IPS-11a (cell line): Measurements from ENCODE around the gene RPL15.

Source experiments
- H3K4me3 ChIP-seq: one replicate; pipeline ENCODE4 v1.5.1; 2013; ENCODE audit warnings: low read depth, low read length, control low read depth

RPL15 gene

GRCh38 chr3:23959135-23959900, 42.4 kb downstream of the RPL15 start:
- no peak overlapping the region for H3K4me3 ChIP-seq

GRCh38 chr3:23960649-23961048, 43.7 kb downstream of the RPL15 start:
- H3K4me3 ChIP-seq = no peak overlapping the region

- H3K4me3 ChIP-seq = no peak overlapping the region
These were observed 44.1 kb downstream of the RPL15 start for GRCh38 chr3:23961066-23961465.

- no peak overlapping the region for H3K4me3 ChIP-seq
These were observed 45.0 kb downstream of the RPL15 start for GRCh38 chr3:23961913-23962312.

GRCh38 chr3:23964537-23965235, 47.8 kb downstream of the RPL15 start:
- no peak overlapping the region for H3K4me3 ChIP-seq

- no peak overlapping the region for H3K4me3 ChIP-seq
These were observed 49.4 kb downstream of the RPL15 start for GRCh38 chr3:23966328-23966727.

- no peak overlapping the region for H3K4me3 ChIP-seq
These were observed 51.7 kb downstream of the RPL15 start for GRCh38 chr3:23968463-23969184.

GRCh38 chr3:23969393-23969792, 52.5 kb downstream of the RPL15 start:
- H3K4me3 ChIP-seq = no peak overlapping the region
